Effector memory CD8-positive, alpha-beta T cell (primary cell): ENCODE measurements around the gene GNLY.

Experiments
- ATAC-seq: fragments of 150-1000 bp; cut with Tn5 transposase; replicated peaks from 2 replicates; pipeline ENCODE4 v1.10.0; 2021; ENCODE audit warnings: mild to moderate bottlenecking, moderate library complexity
- DNase-seq, 3 experiments: peaks; one replicate each; pipeline ENCODE4 v3.0.0; 2021
- H3K27ac Mint-ChIP-seq, 2 donors: one replicate each; pipeline ENCODE4 v1.8.0; 2022; ENCODE audit warnings: mild to moderate bottlenecking in 2 of 2, mixed read lengths in 2 of 2, moderate library complexity in 2 of 2
- H3K27me3 Mint-ChIP-seq, 2 donors: one replicate each; pipeline ENCODE4 v1.8.0; 2022; ENCODE audit warnings: mixed read lengths in 2 of 2
- H3K36me3 Mint-ChIP-seq: one replicate; pipeline ENCODE4 v1.8.0; 2022; ENCODE audit warnings: mild to moderate bottlenecking, moderate library complexity, mixed read lengths; ENCODE audit not compliant: insufficient read depth
- H3K4me1 Mint-ChIP-seq, 2 donors: one replicate each; pipeline ENCODE4 v1.8.0; 2022; ENCODE audit warnings: low read depth in 2 of 2, mixed read lengths in 2 of 2
- H3K4me3 Mint-ChIP-seq, 2 donors: one replicate each; pipeline ENCODE4 v1.8.0; 2022; ENCODE audit warnings: mild to moderate bottlenecking in 2 of 2, mixed read lengths in 2 of 2, moderate library complexity in 2 of 2
- H3K9me3 Mint-ChIP-seq, 2 donors: one replicate each; pipeline ENCODE4 v1.8.0; 2022; ENCODE audit warnings: mixed read lengths in 2 of 2

GNLY gene

DNA sequence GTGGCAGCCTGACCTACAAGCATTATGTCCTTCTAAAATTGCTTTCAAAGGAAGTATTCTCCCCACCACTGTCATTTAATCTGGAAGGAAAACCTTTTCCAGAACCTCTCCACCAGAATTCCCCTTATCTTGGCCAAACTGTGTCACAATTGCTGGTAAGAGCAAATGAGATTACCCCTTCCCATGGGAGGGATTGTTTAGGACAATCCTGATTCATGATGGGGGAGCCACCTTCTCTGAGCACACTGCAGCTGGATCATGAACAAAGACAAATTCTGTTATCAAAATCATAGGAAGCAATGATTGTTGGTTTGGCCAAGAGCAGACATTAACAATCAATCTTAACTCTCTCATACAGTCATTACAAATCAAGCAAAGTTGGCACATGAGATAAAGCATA is 41.5 kb downstream of the GNLY start:
- no peaks in the 10 kb centered on the region for H3K36me3 Mint-ChIP-seq
- ATAC-seq (no peak), DNase-seq (no peak)
- H3K4me1 Mint-ChIP-seq: no peaks in the 10 kb centered on the region
- no peak overlapping the region for H3K27ac Mint-ChIP-seq
- H3K9me3 Mint-ChIP-seq: no peaks in the 10 kb centered on the region
- H3K4me3 Mint-ChIP-seq: no peak overlapping the region
- H3K27me3 Mint-ChIP-seq: peaks cover 16 to 25% of the 10 kb centered on the region in 2 donors

DNA sequence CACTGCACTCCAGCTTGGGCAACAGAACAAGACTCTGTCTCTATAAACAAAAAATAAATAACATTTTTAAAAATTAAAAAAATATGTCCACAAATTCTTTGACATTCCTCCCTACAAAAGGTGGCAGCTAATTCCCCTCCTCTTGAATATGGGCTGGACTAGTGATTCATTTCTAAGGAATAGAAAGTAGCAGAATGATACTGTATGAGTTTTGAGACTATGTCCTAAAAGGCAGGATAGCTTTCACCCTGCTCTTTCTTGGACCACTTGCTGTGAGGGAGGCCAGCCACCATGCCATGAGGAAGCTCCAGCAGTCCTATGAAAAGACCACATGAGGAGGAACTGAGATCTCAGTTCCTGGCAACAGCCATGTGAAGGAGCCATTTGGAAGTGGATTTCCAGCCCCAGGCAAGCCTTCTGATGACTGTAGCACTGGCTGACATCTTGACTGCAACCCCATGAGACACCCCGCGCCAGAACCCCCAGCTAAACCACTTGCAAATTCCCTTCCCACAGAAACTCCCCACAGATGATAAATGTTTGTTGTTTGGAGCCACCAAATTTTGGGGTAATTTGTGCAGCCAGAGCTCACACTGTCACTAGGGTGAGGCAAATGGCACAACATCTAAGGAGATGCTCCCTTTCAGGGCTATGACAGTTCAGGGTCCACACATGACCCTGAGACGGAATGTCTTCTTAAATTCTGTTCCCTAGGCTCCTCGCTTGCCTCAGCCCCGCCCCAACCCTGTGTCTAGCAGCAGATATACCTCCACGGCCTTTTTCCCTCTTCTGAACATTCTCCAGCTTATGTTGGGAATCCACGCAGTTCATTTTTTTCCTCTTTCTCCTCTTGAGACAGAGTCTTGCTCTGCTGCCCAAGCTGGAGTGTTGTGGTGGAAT is 42.5 kb downstream of the GNLY start:
- Mint-ChIP-seq H3K27me3 (peaks cover 26 to 34% of the 10 kb centered on the region in 2 donors), H3K4me1 (no peaks in the 10 kb centered on the region), H3K27ac (no peak overlapping the region), H3K9me3 (no peaks in the 10 kb centered on the region), H3K4me3 (no peak overlapping the region), H3K36me3 (no peaks in the 10 kb centered on the region)
- DNase-seq (no peak), ATAC-seq (no peak)

GRCh38 chr2:85737481-85737880 is 43.3 kb downstream of the GNLY start:
- ATAC-seq (no peak), DNase-seq (no peak)
- no peak overlapping the region for H3K4me3 Mint-ChIP-seq
- no peaks in the 10 kb centered on the region for H3K4me1 Mint-ChIP-seq
- H3K36me3 Mint-ChIP-seq: no peaks in the 10 kb centered on the region
- H3K27ac Mint-ChIP-seq: no peak overlapping the region
- no peaks in the 10 kb centered on the region for H3K9me3 Mint-ChIP-seq
- peaks cover 34 to 41% of the 10 kb centered on the region in 2 donors for H3K27me3 Mint-ChIP-seq

DNA sequence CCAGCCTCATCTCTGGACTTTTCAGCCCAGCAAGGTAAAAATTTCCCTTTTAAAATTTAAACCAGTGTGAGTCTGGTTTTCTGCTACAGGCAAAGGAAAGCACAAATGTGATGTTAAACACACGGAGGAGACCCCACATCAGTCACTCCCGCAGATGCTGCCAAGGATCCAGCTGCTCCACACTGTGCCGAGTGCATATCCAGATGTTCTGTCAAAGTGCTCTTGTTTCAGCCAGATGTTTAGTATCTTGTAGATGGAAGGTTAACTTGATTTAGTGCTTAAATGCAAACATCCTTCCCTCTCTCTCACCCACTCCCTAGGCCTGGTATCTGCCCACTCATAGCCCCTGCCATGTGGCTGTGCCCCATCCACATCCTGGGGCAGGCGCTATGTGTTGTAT is 43.8 kb downstream of the GNLY start:
- Mint-ChIP-seq H3K27ac (no peak overlapping the region), H3K4me3 (no peak overlapping the region), H3K36me3 (no peaks in the 10 kb centered on the region), H3K9me3 (no peaks in the 10 kb centered on the region), H3K4me1 (no peaks in the 10 kb centered on the region), H3K27me3 (peaks cover 39 to 46% of the 10 kb centered on the region in 2 donors)
- ATAC-seq (no peak), DNase-seq (no peak)

DNA sequence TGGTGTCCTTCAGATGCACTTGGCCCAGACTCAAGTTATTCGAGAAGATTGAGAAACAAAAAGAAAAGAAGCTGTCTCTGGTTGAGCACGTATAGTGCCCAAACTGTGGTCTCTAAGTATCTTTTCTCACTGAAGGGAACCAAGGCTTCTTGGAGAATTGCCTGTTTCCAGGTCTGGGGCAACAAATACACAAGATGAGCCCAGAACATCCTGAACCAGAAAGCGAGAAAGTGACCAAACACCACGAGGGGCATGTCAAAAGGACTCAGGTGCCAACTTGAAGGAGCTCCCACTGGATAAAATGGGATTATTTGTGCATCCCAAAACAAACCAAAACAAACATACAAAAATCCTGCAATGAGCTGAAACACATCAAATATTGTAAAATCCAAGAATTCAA is 46.0 kb downstream of the GNLY start:
- no peak overlapping the region for H3K4me3 Mint-ChIP-seq
- no peak for DNase-seq
- no peaks in the 10 kb centered on the region for H3K36me3 Mint-ChIP-seq
- no peak for ATAC-seq
- H3K27ac Mint-ChIP-seq: no peak overlapping the region
- peaks cover 54 to 55% of the 10 kb centered on the region in 2 donors for H3K27me3 Mint-ChIP-seq
- no peaks in the 10 kb centered on the region for H3K4me1 Mint-ChIP-seq
- no peaks in the 10 kb centered on the region for H3K9me3 Mint-ChIP-seq

DNA sequence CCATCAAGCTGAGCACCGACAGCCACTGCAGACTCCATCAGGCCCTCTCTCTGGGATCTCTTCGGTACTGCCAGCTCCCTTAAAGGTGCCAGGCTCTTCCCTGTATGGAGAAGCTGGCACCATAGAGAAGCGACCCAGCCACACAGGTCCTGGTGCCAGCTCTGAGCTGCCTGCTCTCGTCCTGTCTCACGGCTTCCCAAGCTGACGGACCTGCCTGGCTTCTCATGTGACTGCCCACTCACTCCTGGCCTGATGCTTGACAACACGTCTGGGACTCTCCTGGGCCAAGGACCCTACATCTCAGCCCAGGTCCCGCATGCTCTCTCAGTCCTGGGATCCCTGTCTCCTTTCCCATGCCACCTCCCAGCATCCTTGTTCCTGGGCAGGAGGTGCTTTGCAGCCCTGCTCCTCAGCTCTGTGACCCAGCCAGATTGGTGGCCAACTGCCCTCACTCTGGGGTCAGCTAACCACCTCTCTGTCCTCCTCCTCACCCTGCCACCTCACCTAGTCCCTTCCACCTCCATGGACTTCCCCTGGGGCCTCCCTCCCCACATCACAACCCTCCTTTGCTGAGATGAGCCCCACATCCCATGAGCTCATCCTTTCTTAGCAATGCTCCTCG is 47.2 kb downstream of the GNLY start:
- Mint-ChIP-seq H3K4me1 (no peaks in the 10 kb centered on the region), H3K36me3 (no peaks in the 10 kb centered on the region), H3K27me3 (peaks cover 65 to 66% of the 10 kb centered on the region in 2 donors), H3K27ac (no peak overlapping the region), H3K4me3 (no peak overlapping the region), H3K9me3 (no peaks in the 10 kb centered on the region)
- DNase-seq (no peak), ATAC-seq (no peak)

DNA sequence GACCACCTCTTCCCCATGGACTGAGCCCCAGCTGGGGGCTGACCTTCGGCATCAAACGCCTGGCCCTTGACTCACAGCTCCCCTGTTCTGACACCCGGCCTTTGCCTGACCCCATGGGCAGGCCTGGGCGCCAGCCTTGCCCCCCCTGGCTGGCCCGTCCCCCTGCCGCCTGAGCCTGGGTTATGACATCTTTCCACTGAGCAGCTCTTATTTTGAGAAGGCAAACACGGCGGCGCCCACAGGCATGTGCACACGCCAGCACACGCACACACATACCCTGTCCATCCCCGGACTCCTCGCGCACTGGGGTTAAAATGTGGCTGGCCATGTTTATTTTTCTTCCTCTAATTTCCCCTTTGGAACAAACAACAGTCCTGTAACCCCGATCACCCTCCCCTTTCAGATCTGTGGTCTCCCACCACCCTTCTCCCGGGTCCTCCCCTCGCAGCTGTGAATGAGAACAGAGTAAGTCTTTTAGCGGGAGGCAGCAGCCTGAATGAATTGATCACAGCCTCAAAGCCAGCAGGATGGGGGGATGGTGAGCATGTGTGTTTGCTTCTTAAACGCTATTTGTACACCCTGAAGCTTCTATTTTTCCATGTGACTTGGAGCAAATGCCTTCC is 47.8 kb downstream of the GNLY start:
- ATAC-seq (no peak), DNase-seq (no peak)
- Mint-ChIP-seq H3K27ac (no peak overlapping the region), H3K9me3 (no peaks in the 10 kb centered on the region), H3K4me3 (no peak overlapping the region), H3K4me1 (no peaks in the 10 kb centered on the region), H3K36me3 (no peaks in the 10 kb centered on the region), H3K27me3 (peaks cover 69 to 71% of the 10 kb centered on the region in 2 donors)

GRCh38 chr2:85743304-85743978 is 49.3 kb downstream of the GNLY start:
- no peaks in the 10 kb centered on the region for H3K9me3 Mint-ChIP-seq
- no peaks in the 10 kb centered on the region for H3K4me1 Mint-ChIP-seq
- H3K36me3 Mint-ChIP-seq: no peaks in the 10 kb centered on the region
- ATAC-seq: no peak
- H3K4me3 Mint-ChIP-seq: no peak overlapping the region
- DNase-seq: no peak
- H3K27me3 Mint-ChIP-seq: peaks cover 82 to 86% of the 10 kb centered on the region in 2 donors
- no peak overlapping the region for H3K27ac Mint-ChIP-seq

DNA sequence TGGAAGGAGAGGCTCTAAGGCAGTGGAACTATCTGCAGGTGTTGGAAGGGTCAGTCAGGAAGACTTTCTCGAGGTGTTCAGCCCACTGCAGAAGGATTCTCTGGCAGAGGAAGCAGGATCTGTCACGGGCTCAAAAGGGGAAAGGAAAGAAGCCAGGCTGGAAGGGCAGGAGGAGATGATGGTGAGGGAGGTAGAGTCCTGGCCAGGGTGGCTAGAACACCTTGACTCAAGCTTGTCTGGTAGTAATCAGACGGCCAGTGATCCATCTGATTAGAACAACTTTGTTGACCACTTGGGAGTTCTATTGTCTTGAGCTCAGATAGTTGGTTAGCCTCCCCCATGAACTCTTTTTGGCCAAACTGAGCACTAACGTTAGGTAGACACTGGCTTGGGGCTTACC is 49.9 kb downstream of the GNLY start:
- H3K9me3 Mint-ChIP-seq: no peaks in the 10 kb centered on the region
- ATAC-seq (no peak), DNase-seq (no peak)
- H3K4me3 Mint-ChIP-seq: no peak overlapping the region
- H3K27ac Mint-ChIP-seq: no peak overlapping the region
- peaks cover 83 to 92% of the 10 kb centered on the region in 2 donors for H3K27me3 Mint-ChIP-seq
- no peaks in the 10 kb centered on the region for H3K4me1 Mint-ChIP-seq
- no peaks in the 10 kb centered on the region for H3K36me3 Mint-ChIP-seq

DNA sequence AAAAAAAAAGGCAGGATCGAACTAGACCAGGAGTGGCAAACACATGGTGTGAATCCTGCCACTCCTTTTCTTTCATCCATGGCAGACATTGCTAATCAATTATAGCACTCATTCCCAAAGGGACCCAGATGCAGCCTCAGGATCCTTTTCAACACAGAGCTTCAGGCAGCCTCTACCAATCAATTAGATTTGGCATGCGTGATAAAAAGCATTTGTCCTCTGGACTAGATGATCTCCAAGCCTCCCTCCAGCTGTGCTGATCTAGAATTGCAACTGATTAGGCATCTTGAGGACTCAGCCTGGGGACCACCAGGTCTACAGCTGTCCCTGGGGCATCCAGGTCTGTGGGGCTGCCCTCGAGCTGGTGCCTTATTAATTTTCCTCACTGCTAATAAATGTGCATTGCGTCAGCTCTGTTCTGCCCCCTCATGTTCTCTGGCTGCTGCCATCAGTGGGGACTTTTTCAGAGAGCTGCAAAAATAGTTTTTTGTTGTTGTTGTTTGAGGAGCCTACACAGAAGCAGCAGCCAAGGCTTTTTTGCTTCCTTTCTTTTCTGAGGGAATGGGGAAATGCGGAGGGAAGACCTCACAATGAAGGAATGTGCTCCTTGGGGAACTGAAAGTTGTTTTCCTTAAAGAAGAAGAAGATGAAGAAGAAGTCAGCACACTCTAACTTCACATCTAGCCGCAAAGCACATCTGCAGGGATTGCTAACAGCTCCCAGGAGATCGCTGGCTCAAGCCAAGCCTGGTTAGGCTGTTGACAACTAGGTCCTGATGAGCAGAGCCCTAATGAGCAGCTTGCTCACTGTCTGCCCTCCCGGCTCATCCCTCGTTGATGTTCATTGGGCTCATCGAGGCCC is 50.8 kb downstream of the GNLY start:
- H3K27ac Mint-ChIP-seq: no peak overlapping the region
- H3K27me3 Mint-ChIP-seq: peaks cover 82 to 96% of the 10 kb centered on the region in 2 donors
- no peak overlapping the region for H3K4me3 Mint-ChIP-seq
- ATAC-seq (no peak), DNase-seq (no peak)
- H3K36me3 Mint-ChIP-seq: no peaks in the 10 kb centered on the region
- no peaks in the 10 kb centered on the region for H3K4me1 Mint-ChIP-seq
- H3K9me3 Mint-ChIP-seq: no peaks in the 10 kb centered on the region

DNA sequence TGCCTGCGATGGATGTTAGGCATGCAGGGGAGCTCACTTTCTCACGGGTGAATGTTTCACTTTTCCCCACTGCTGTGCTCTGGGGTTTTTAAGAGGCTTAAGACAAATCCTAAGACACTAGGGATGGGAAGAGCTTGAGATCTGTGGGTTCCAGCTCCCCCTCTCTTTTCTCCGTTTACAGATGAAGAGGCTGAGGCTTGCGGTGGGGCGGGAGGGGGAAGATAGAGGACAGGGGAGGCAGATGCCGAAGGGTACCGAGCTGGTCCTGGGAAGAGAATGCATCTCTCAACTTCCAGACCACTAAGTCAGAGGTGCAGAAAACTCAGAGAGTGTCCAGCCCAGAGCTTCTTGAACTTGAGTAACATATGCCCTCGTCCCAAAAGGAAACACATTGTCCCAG is 51.5 kb downstream of the GNLY start:
- H3K4me3 Mint-ChIP-seq: no peak overlapping the region
- H3K4me1 Mint-ChIP-seq: no peaks in the 10 kb centered on the region
- no peak overlapping the region for H3K27ac Mint-ChIP-seq
- no peaks in the 10 kb centered on the region for H3K9me3 Mint-ChIP-seq
- DNase-seq: no peak
- ATAC-seq: no peak
- peaks cover 82 to 98% of the 10 kb centered on the region in 2 donors for H3K27me3 Mint-ChIP-seq
- no peaks in the 10 kb centered on the region for H3K36me3 Mint-ChIP-seq

DNA sequence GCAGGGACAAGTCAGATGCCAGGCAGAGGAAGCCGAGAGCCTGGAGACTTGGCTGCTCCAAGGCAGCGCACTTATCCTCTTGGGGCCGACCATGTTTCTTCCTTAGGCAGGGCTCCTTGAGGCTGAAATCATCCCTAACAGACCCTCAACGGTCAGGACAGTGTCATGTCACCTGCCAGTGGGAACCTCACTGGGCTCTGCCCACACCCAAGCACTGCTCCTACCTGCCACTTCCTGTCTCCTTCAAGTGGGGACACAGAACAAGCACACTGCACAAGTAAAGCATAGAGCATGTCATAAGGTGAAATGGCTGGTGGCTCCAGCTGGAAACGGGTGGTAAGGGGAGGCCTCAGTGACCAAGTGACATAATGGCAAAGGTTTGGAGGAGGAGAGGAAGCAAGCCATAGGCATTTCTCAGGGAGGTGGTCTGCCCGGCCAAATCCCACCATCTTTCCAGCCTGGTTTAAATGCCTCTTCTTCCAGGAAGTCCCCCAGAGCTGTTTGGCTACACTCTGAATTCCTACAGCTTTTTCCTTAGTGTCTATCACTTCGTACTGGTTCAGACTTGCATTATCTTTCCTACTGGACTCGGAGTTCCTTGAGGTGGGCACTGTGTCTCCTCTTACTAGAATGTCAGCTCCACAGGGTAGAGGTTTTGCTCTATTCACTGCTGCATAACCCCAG is 52.3 kb downstream of the GNLY start:
- Mint-ChIP-seq H3K4me1 (no peaks in the 10 kb centered on the region), H3K27ac (no peak overlapping the region), H3K4me3 (no peak overlapping the region), H3K27me3 (peaks cover 79 to 100% of the 10 kb centered on the region in 2 donors), H3K9me3 (no peaks in the 10 kb centered on the region), H3K36me3 (no peaks in the 10 kb centered on the region)
- no peak for DNase-seq
- no peak for ATAC-seq
